8988T (cell line): ENCODE data around the gene COA1.
"Not testable (repeated sequence)": the region's sequence is repeated elsewhere in the genome, so short reads cannot be mapped to it uniquely, and the experiment has no call there.

Source experiments
- DNase-seq: peaks from one replicate; pipeline ENCODE4 v3.0.0; 2011

The COA1 gene

DNA sequence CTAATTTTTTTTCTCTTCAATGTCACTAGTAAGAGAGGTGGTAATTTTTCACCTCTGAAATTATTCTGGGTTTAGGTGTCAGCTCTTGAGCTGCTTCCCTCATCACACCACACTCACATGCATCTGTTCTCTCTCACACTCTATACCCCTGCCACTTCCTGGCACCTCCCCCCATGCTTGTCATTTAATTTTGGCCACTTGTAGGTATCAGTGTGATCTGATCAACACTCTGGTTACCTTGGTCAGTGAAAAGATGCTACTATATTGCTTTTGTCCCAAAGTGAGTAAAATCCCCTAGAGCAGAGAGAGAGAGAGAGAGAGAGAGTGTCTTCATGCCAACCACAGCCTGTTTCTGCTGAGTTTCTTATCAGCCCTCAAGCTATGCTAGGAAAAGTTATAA, 103.9 kb downstream of the COA1 start:
- DNase-seq: no peak

GRCh38 chr7:43624156-43624555, 105.2 kb downstream of the COA1 start:
- DNase-seq: no peak

DNA sequence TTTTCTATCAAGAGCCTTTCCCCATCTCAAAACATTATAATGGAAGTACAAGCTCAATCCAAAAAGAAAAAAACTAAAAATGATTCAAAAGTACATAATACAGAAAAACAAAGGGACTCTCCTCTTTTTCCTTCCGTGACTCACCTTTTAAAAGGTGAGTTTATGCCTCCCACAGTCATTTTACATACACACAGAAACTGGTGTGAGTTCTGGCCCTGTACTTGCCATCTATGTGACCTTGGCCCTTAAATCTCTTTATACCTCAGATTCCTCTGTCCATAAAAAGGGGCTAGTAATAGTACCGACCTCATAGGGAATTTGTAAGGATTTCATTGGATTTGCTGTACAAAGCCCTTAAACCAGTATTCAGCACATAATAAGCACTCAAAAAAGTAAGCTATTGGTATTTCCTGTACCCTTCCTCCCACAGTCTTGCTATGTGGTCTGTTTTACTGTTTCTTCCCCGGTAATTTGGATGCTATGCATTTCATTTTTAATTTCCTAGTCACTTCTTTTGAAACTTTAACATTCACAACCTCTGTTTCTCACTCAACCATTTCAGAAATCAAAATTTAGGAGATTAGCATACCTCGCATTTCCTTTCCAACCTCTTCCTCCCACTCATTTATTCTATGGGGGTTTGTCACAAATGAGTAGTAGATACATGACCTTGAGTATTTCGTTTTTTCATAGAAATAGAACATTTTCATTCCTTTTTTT, 107.4 kb downstream of the COA1 start:
- DNase-seq: no peak

GRCh38 chr7:43619213-43620012, 109.9 kb downstream of the COA1 start:
- no peak for DNase-seq

GRCh38 chr7:43618073-43618472, 111.2 kb downstream of the COA1 start:
- no peak for DNase-seq

GRCh38 chr7:43616977-43617376, 112.3 kb downstream of the COA1 start:
- DNase-seq: no peak

GRCh38 chr7:43615558-43616145, 113.7 kb downstream of the COA1 start:
- DNase-seq: no peak

- DNase-seq: no peak
Measured at GRCh38 chr7:43612599-43613589, 116.4 kb downstream of the COA1 start.

DNA sequence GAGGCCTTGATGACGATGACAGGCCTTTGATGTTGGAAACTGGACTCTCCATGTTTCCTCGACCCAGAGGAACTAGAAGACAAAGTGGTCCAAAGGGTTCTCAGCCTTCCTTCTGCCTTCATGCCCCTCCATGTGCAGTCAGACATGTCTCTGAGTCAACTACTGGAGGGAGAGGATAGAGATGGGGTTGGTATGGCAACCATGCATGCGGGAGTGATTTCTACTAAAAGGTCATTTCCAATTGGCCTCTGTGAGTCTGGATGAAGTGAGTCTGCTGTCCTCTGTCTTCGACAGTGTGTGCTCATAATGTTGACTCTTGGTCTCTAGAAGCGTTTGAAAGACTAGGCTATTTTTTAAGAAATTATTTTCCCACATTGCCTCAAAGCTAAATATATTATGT, 117.2 kb downstream of the COA1 start:
- no peak for DNase-seq

DNA sequence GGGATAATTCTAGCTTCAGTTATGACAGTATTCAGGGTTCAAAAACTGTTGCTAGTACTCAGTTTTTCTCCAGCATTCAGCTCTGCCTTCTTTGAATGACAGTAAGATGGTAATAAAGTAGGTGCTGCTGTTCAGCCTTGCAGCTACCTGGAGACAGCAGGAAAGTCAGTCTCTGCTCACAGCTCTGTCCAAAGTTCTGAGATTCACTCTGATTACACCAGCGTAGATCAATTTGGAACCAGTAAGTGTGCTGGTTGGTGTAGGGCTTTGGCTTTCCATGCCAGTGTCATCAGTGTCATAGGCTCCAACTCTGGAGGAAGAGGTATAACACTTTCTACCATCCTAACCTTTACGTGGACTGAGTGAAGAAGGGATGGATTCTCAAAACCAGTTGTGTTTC, 120.2 kb downstream of the COA1 start:
- DNase-seq: no peak

DNA sequence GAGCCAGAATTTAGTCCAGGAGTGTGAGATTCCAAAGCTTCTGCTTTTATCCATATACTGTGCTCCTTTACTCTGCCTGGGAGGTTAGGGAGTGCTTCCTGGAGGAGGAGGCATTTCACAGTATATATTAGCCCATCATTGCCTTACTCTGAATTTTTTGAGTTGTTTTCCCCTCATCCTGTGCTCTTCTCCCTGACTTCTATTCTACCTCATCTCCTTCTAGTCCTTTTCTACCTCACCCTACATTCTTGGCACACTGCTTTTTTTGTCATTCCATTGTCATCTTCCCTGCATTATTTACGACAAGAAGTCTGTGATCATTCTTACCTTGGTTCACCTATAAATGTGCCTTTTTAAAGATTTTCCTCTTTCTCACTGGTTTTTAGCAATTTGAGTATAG, 125.1 kb downstream of the COA1 start:
- DNase-seq: no peak

DNA sequence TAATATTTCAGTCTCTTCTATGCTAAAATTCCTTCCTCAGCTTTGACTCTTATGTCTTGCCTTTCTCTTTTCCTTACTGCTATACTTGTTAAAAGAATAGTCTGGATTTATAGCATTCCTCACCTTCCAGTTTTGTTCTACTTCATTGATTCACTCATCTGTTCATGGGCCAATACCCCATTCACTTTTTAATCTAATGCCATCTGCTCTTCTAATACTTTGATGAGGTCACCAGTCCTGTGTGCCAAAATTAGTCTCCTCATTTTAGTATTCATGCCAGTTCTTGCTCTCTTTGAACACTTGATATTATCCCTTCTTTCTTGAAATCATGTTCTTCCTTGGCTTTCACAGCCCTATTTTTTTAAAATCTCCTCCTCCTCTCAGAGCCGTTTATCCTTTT, 127.1 kb downstream of the COA1 start:
- no peak for DNase-seq

GRCh38 chr7:43600056-43600455, 129.3 kb downstream of the COA1 start:
- DNase-seq: no peak

DNA sequence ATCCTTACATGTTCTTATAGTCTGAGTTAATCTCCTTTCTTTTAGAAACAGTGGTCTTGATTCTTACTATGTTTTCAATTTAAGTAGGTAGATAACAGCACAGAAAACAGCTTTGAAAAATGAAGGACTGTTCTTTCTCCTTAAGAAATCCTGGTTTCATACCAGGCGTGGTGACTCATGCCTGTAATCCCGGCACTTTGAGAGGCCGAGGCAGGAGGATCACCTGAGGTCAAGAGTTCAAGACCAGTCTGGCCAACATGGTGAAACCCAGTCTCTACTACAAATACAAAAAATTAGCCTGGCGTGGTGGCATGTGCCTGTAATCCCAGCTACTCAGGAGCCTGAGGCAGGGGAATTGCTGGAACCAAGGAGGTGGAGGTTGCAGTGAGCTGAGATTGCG, 132.9 kb downstream of the COA1 start:
- not testable (repeated sequence) for DNase-seq

DNA sequence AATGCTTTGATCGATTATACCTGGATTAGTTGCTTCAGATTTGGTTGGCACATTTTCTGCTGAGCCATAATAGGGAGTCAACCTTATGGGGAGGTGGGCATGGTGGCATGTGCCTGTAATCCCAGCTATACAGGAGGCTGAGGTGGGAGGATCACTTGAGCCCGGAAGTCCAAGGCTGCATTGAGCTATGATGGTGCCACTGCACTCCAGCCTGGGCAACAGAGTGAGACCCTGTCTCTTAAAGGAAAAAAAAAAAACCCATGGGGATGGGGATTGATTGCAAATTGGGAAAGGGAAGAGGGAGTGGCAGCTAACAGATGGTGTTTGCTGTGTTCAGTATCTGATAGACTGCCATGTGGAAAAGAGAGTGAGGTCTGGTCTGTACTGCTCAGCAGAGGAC, 135.3 kb downstream of the COA1 start:
- DNase-seq: no peak

GRCh38 chr7:43593010-43593409, 136.3 kb downstream of the COA1 start:
- no peak for DNase-seq

DNA sequence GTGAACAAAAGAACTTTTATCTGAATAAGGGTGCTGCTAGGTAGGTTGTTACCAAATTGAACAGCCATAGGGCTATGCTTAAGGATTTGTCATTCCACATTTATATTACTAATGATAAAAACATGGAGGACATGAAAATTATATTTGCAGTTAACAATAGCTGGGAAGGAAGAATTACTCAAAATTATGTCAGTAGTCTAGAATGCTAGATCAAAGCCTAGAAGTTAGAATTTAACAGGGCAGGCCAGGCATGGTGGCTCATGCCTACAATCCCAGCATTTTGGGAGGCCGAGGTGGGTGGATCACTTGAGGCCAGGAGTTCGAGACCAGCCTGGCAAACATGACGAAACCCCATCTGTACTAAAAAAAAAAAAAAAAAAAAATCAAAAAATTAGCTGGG, 137.0 kb downstream of the COA1 start:
- DNase-seq: no peak

- no peak for DNase-seq
Measured at GRCh38 chr7:43591558-43592180, 137.7 kb downstream of the COA1 start.

GRCh38 chr7:43590862-43591557, 138.3 kb downstream of the COA1 start:
- DNase-seq: no peak

GRCh38 chr7:43589728-43590127, 139.6 kb downstream of the COA1 start:
- DNase-seq: no peak
